HCT116 (cell line): Measurements from ENCODE around the gene TRIM9. TPM values are rescaled to one million over a fixed set of nuclear protein-coding genes. Genes with fewer than 3 reads are reported as not detected.

Experiments
- ATAC-seq: fragments of 200-7000 bp; cut with Tn5 transposase; 2 replicates; pipeline ENCODE4 v1.9.1; 2020; ENCODE audit warnings: mild to moderate bottlenecking, moderate library complexity
- BruUV-seq: library from RNA; stranded (reverse); fragments of 400-500 nt; replicated peaks from 2 replicates; lab custom pipeline; 2021; lab: Mats Ljungman, UMichigan
- CTCF ChIA-PET: fragments of 300-600 bp; sonication (Branson Sonifier 250); formaldehyde crosslinking; loops from one replicate; lab custom pipeline; 2021; ENCODE audit warnings: antibody characterized with exemption; lab: Charles Lee
- POLR2A ChIA-PET: fragments of 300-600, 350-600 bp; sonication (Branson Sonifier 250); formaldehyde crosslinking; loops from one replicate; lab custom pipeline; 2021; ENCODE audit warnings: antibody characterized with exemption; lab: Charles Lee
- RAD21 ChIA-PET, 2 experiments: fragments of 300-600 bp; sonication (Branson Sonifier 250); formaldehyde crosslinking; loops; one replicate each; lab custom pipeline; 2023; ENCODE audit warnings: low total read pairs in 2 of 2; ENCODE audit not compliant: uncharacterized antibody in 2 of 2, unreplicated experiment in 2 of 2, low non-redundant PET in 1 of 2; lab: Charles Lee
- DNase-seq: peaks from one replicate; pipeline ENCODE4 v3.0.0-alpha.2; 2010; ENCODE audit warnings: low read depth, low spot score
- H2AFZ ChIP-seq: fragments of 200-600 bp; shearing (Covaris generic), sonication (generic); 2 replicates; pipeline ENCODE4 v1.6.1; 2017; ENCODE audit warnings: low read depth, mixed run types, mixed read lengths, antibody characterized with exemption, low read length; ENCODE audit not compliant: poor library complexity, severe bottlenecking
- H3K27ac ChIP-seq: 2 replicates; pipeline ENCODE4 v1.5.1; 2012; ENCODE audit warnings: low read depth, low read length
- H3K27me3 ChIP-seq: fragments of 200-600 bp; sonication (generic); 2 replicates; pipeline ENCODE4 v1.6.1; 2016; ENCODE audit warnings: mixed run types, low read length, mixed read lengths; ENCODE audit not compliant: insufficient read depth
- H3K36me3 ChIP-seq, 2 experiments: fragments of 200-500 bp in 1 of 2; fragments of 200-600 bp in 1 of 2; sonication (Bioruptor generic) in 1 of 2; sonication (generic) in 1 of 2; 2 replicates each; pipeline versions ENCODE4 v1.5.1 to v1.6.1; 2014 to 2016; ENCODE audit warnings: low read length in 2 of 2, inconsistent platforms in 1 of 2, mixed read lengths in 1 of 2, mixed run types in 1 of 2; ENCODE audit not compliant: insufficient read depth in 2 of 2, control insufficient read depth in 1 of 2
- H3K4me1 ChIP-seq, 2 experiments: fragments of 200-600 bp in 1 of 2; sonication (generic) in 1 of 2; 2 replicates each; pipeline versions ENCODE4 v1.5.1 to v1.6.1; 2012 to 2017; ENCODE audit warnings: low read length in 2 of 2, inconsistent platforms in 1 of 2, mild to moderate bottlenecking in 1 of 2, mixed read lengths in 1 of 2, mixed run types in 1 of 2, moderate library complexity in 1 of 2; ENCODE audit not compliant: insufficient read depth in 2 of 2, control insufficient read depth in 1 of 2
- H3K4me2 ChIP-seq: fragments of 200-600 bp; sonication (generic); 2 replicates; pipeline ENCODE4 v1.6.1; 2017; ENCODE audit warnings: mixed run types, low read length, mixed read lengths
- H3K4me3 ChIP-seq, 2 experiments: fragments of 200-600 bp in 1 of 2; sonication (generic) in 1 of 2; replicated peaks in 1 of 2; 2 replicates each; pipeline ENCODE4 v1.5.1; 2011 to 2016; ENCODE audit warnings: low read length in 2 of 2, control low read depth in 1 of 2, low read depth in 1 of 2, mild to moderate bottlenecking in 1 of 2, mixed read lengths in 1 of 2, mixed run types in 1 of 2
- H3K79me2 ChIP-seq: fragments of 200-600 bp; sonication (generic); 2 replicates; pipeline ENCODE4 v1.6.1; 2017; ENCODE audit warnings: mild to moderate bottlenecking, mixed run types, low read length, moderate library complexity, mixed read lengths; ENCODE audit not compliant: insufficient read depth
- H3K9ac ChIP-seq: fragments of 200-600 bp; sonication (generic); 2 replicates; pipeline ENCODE4 v1.6.1; 2016; ENCODE audit warnings: low read length, mixed read lengths
- H3K9me2 ChIP-seq: fragments of 200-600 bp; sonication (generic), shearing (Covaris generic); 2 replicates; pipeline ENCODE4 v1.6.1; 2017; ENCODE audit warnings: mixed run types, mild to moderate bottlenecking, moderate library complexity; ENCODE audit not compliant: insufficient read depth
- H3K9me3 ChIP-seq, 2 experiments: fragments of 200-500 bp in 1 of 2; fragments of 200-600 bp in 1 of 2; sonication (Bioruptor generic) in 1 of 2; sonication (generic) in 1 of 2; 2 replicates each; pipeline ENCODE4 v1.6.1; 2014 to 2017; ENCODE audit warnings: low read length in 2 of 2, mixed read lengths in 2 of 2, inconsistent platforms in 1 of 2, low read depth in 1 of 2, mild to moderate bottlenecking in 1 of 2, mixed run types in 1 of 2, moderate library complexity in 1 of 2; ENCODE audit not compliant: control insufficient read depth in 1 of 2, insufficient read depth in 1 of 2
- H4K20me1 ChIP-seq: fragments of 200-600 bp; sonication (generic), shearing (Covaris generic); 2 replicates; pipeline ENCODE4 v1.6.1; 2017; ENCODE audit warnings: mixed run types, mild to moderate bottlenecking, moderate library complexity; ENCODE audit not compliant: insufficient read depth
- ATF3 ChIP-seq: IDR thresholded peaks from 2 replicates; pipeline ENCODE4 v1.6.1; 2012
- CBX3 ChIP-seq: IDR thresholded peaks from 2 replicates; pipeline ENCODE4 v1.6.1; 2012; ENCODE audit warnings: low read depth
- CEBPB ChIP-seq: IDR thresholded peaks from 2 replicates; pipeline ENCODE4 v1.6.1; 2012; ENCODE audit warnings: low read depth
- CTCF ChIP-seq, 3 experiments: fragments of 200-600 bp in 1 of 3; sonication (generic) in 1 of 3; IDR thresholded peaks in 2 of 3; conservative IDR thresholded peaks in 1 of 3; 2 replicates each; pipeline ENCODE4 v1.5.1; 2012 to 2017; ENCODE audit warnings: low read depth in 2 of 3, low read length in 2 of 3, antibody characterized with exemption in 1 of 3, borderline replicate concordance in 1 of 3, control low read depth in 1 of 3, mild to moderate bottlenecking in 1 of 3, mixed read lengths in 1 of 3, mixed run types in 1 of 3, moderate library complexity in 1 of 3; ENCODE audit not compliant: insufficient read depth in 1 of 3
- EGR1 ChIP-seq: IDR thresholded peaks from 2 replicates; pipeline ENCODE4 v1.6.1; 2012; ENCODE audit warnings: low read depth
- ELF1 ChIP-seq: IDR thresholded peaks from 2 replicates; pipeline ENCODE4 v1.6.1; 2012; ENCODE audit warnings: low read depth, borderline replicate concordance
- MAX ChIP-seq: IDR thresholded peaks from 2 replicates; pipeline ENCODE4 v1.6.1; 2012
- POLR2AphosphoS5 ChIP-seq: IDR thresholded peaks from 2 replicates; pipeline ENCODE4 v1.6.1; 2011; ENCODE audit warnings: mild to moderate bottlenecking, low read depth, low read length, moderate library complexity
- RAD21 ChIP-seq: IDR thresholded peaks from 2 replicates; pipeline ENCODE4 v1.6.1; 2012; ENCODE audit warnings: low read depth, mild to moderate bottlenecking
- SP1 ChIP-seq: IDR thresholded peaks from 2 replicates; pipeline ENCODE4 v1.6.1; 2012; ENCODE audit warnings: low read depth
- TCF7L2 ChIP-seq: IDR thresholded peaks from 2 replicates; pipeline ENCODE4 v1.7.0; 2011; ENCODE audit warnings: borderline replicate concordance, inconsistent platforms; ENCODE audit not compliant: insufficient read depth, insufficient read length; ENCODE audit errors: extremely low read depth
- YY1 ChIP-seq: IDR thresholded peaks from 2 replicates; pipeline ENCODE4 v1.6.1; 2011; ENCODE audit warnings: low read length, low read depth, moderate library complexity, mild to moderate bottlenecking; ENCODE audit not compliant: insufficient replicate concordance; ENCODE audit errors: extremely low read depth
- ZBTB33 ChIP-seq: IDR thresholded peaks from 2 replicates; pipeline ENCODE4 v1.6.1; 2011; ENCODE audit warnings: mild to moderate bottlenecking, low read length, moderate library complexity; ENCODE audit not compliant: insufficient replicate concordance; ENCODE audit errors: extremely low read depth
- ZFX ChIP-seq: fragments of 450-650 bp; IDR thresholded peaks from 2 replicates; pipeline ENCODE4 v1.6.1; 2017
- ZNF274 ChIP-seq: fragments of 200-500 bp; sonication (Bioruptor generic); IDR thresholded peaks from 2 replicates; pipeline ENCODE4 v1.6.1; 2014; ENCODE audit warnings: mild to moderate bottlenecking, low read depth, low read length, inconsistent platforms
- intact Hi-C: fragments of 100-400 bp; cut with micrococcal nuclease; formaldehyde crosslinking; loops from 2 replicates; pipeline ENCODE4 v1.10.0; 2022
- total RNA-seq: library from RNA; stranded (reverse); gene quantifications from one replicate; pipeline ENCODE4 v1.2.1, GENCODE V29; 2021; ENCODE audit not compliant: unreplicated experiment

TRIM9 gene
- total RNA-seq, 1 experiment from 2014 or later, result 4.6 TPM

- Histone ChIP-seq H3K9me3 (no peaks in the 10 kb centered on the region), H3K79me2 (no peaks in the 10 kb centered on the region), H3K27ac (no peak overlapping the region), H3K27me3 (peaks cover 7% of the 10 kb centered on the region), H3K36me3 (no peaks in the 10 kb centered on the region), H4K20me1 (no peaks in the 10 kb centered on the region), H3K9me2 (no peaks in the 10 kb centered on the region), H3K4me1 (no peaks in the 10 kb centered on the region), H3K4me3 (no peak overlapping the region), H3K9ac (no peak overlapping the region), H3K4me2 (no peak overlapping the region), H2AFZ (no peak overlapping the region)
- no TSS peak for BruUV-seq
- ATAC-seq (no peak), DNase-seq (no peak)
- intact Hi-C loops, result no loop called here
- TF ChIP-seq ELF1, result no peak
- TF ChIP-seq MAX, result no peak
- TF ChIP-seq ZFX, result no peak
- TF ChIP-seq EGR1, result no peak
- TF ChIP-seq CEBPB, result no peak
- TF ChIP-seq TCF7L2, result no peak
- ChIA-PET RAD21 (no interaction called here), POLR2A (no interaction called here), CTCF (no interaction called here)
These were observed 12.9 kb upstream of the TRIM9 start for GRCh38 chr14:51107801-51108200.

- no peak overlapping the region for H3K27ac ChIP-seq
- no peak overlapping the region for H3K9ac ChIP-seq
- no peaks in the 10 kb centered on the region for H3K4me1 ChIP-seq
- BruUV-seq, result no TSS peak
- intact Hi-C loops, result no loop called here
- H3K36me3 ChIP-seq, result no peaks in the 10 kb centered on the region
- no peaks in the 10 kb centered on the region for H3K79me2 ChIP-seq
- no peak overlapping the region for H3K4me2 ChIP-seq
- no peak overlapping the region for H2AFZ ChIP-seq
- no peaks in the 10 kb centered on the region for H4K20me1 ChIP-seq
- RAD21 ChIA-PET, result no interaction called here
- POLR2A ChIA-PET, result interaction anchor here (1.6 kb wide), 1 partner anchor 10 kb away, joined by 6 read pairs; the partner anchor contains the start of gene TRIM9
- H3K9me2 ChIP-seq, result no peaks in the 10 kb centered on the region
- DNase-seq, result no peak
- TF ChIP-seq ELF1 (no peak), CTCF (IDR thresholded peaks at IDR 0.05 in 2 of 3, conservative IDR thresholded peaks at IDR 0.05 in 1 of 3; ENCODE audit: borderline replicate concordance in 1 of 3, insufficient read depth in 1 of 3, low read depth in 2 of 3, low read length in 2 of 3) (no peak), MAX (no peak), ZFX (no peak), ATF3 (no peak), POLR2AphosphoS5 (no peak), CBX3 (no peak), RAD21 (no peak), YY1 (no peak), ZBTB33 (no peak), ZNF274 (no peak), SP1 (no peak)
- TF ChIP-seq, all 23 proteins: peak for 0
- CTCF ChIA-PET, result no interaction called here
- no peak for ATAC-seq
- no peaks in the 10 kb centered on the region for H3K9me3 ChIP-seq
- no peak overlapping the region for H3K4me3 ChIP-seq
- H3K27me3 ChIP-seq, result peaks cover 7% of the 10 kb centered on the region
These were observed 9.6 kb upstream of the TRIM9 start for GRCh38 chr14:51104467-51104866.
